CD14-positive monocyte (primary cell): ENCODE results near the gene GASK1B. TPM values are rescaled to one million over a fixed set of nuclear protein-coding genes. Genes with fewer than 3 reads are reported as not detected.

Experiments used
- DNase-seq, 3 donors: peaks; one replicate each; pipeline ENCODE4 v3.0.0-alpha.2; 2011 to 2022
- H2AFZ ChIP-seq: 2 replicates; pipeline ENCODE4 v1.6.0; 2012; ENCODE audit warnings: mild to moderate bottlenecking, low read depth, low read length, inconsistent platforms; ENCODE audit not compliant: insufficient read depth, poor library complexity, severe bottlenecking
- H3K27ac ChIP-seq, 2 donors: 1 replicate in 1 of 2; 2 replicates in 1 of 2; pipeline ENCODE4 v1.5.1; 2012 to 2013; ENCODE audit warnings: low read length in 2 of 2, control low read depth in 1 of 2, inconsistent platforms in 1 of 2, low read depth in 1 of 2, mild to moderate bottlenecking in 1 of 2
- H3K27me3 ChIP-seq, 2 donors: one replicate each; pipeline versions ENCODE4 v1.6.0 to v1.6.1; 2011 to 2013; ENCODE audit warnings: low read length in 2 of 2; ENCODE audit not compliant: control insufficient read depth in 2 of 2, insufficient read depth in 2 of 2
- H3K36me3 ChIP-seq, 2 donors: replicated peaks in 1 of 2; 1 replicate in 1 of 2; 2 replicates in 1 of 2; pipeline versions ENCODE4 v1.5.1 to v1.6.1; 2012 to 2013; ENCODE audit warnings: low read length in 2 of 2, control low read depth in 1 of 2, inconsistent platforms in 1 of 2, mild to moderate bottlenecking in 1 of 2; ENCODE audit not compliant: insufficient read depth in 2 of 2, control insufficient read depth in 1 of 2
- H3K4me1 ChIP-seq, 2 donors: 1 replicate in 1 of 2; 2 replicates in 1 of 2; pipeline versions ENCODE4 v1.5.1 to v1.6.1; 2012 to 2013; ENCODE audit warnings: low read length in 2 of 2, control low read depth in 1 of 2, inconsistent platforms in 1 of 2, mild to moderate bottlenecking in 1 of 2, moderate library complexity in 1 of 2; ENCODE audit not compliant: insufficient read depth in 2 of 2, control insufficient read depth in 1 of 2
- H3K4me2 ChIP-seq: replicated peaks from 2 replicates; pipeline ENCODE3; 2012; ENCODE audit warnings: low read length, moderate library complexity, mild to moderate bottlenecking; ENCODE audit not compliant: poor library complexity, severe bottlenecking; ENCODE audit errors: extremely low read depth
- H3K4me3 ChIP-seq, 3 experiments: fragments of 200-600 bp in 1 of 3; sonication (generic) in 1 of 3; replicated peaks in 1 of 3; 1 replicate in 2 of 3; 2 replicates in 1 of 3; pipeline ENCODE4 v1.5.1; 2011 to 2013; ENCODE audit warnings: low read length in 3 of 3, mild to moderate bottlenecking in 3 of 3, control low read depth in 2 of 3, low read depth in 2 of 3, inconsistent platforms in 1 of 3, moderate library complexity in 1 of 3
- H3K79me2 ChIP-seq: 2 replicates; pipeline ENCODE4 v1.6.0; 2012; ENCODE audit warnings: mild to moderate bottlenecking, control low read depth, inconsistent platforms, low read length, moderate library complexity; ENCODE audit not compliant: insufficient read depth
- H3K9ac ChIP-seq: 2 replicates; pipeline ENCODE4 v1.6.0; 2017; ENCODE audit warnings: low read length, mild to moderate bottlenecking; ENCODE audit not compliant: insufficient read depth, poor library complexity, severe bottlenecking
- H3K9me3 ChIP-seq, 2 donors: replicated peaks in 1 of 2; 1 replicate in 1 of 2; 2 replicates in 1 of 2; pipeline versions ENCODE4 v1.5.1 to v1.6.1; 2012 to 2013; ENCODE audit warnings: low read length in 2 of 2, control low read depth in 1 of 2; ENCODE audit not compliant: control insufficient read depth in 1 of 2, insufficient read depth in 1 of 2
- H4K20me1 ChIP-seq: 2 replicates; pipeline ENCODE4 v1.6.0; 2012; ENCODE audit warnings: mild to moderate bottlenecking, low read length, control low read depth, moderate library complexity; ENCODE audit not compliant: insufficient read depth
- H3K27ac Mint-ChIP-seq, 7 donors: one replicate each; pipeline ENCODE4 v1.8.0; 2020; ENCODE audit warnings: mild to moderate bottlenecking in 7 of 7, mixed read lengths in 7 of 7, moderate library complexity in 6 of 7, inconsistent platforms in 2 of 7
- H3K27me3 Mint-ChIP-seq, 3 donors: one replicate each; pipeline ENCODE4 v1.8.0; 2021 to 2022; ENCODE audit warnings: low read depth in 3 of 3, mild to moderate bottlenecking in 3 of 3, mixed read lengths in 3 of 3, moderate library complexity in 3 of 3, inconsistent platforms in 1 of 3
- H3K36me3 Mint-ChIP-seq, 2 donors: one replicate each; pipeline ENCODE4 v1.8.0; 2020; ENCODE audit warnings: mixed read lengths in 2 of 2, inconsistent platforms in 1 of 2, mild to moderate bottlenecking in 1 of 2
- H3K4me1 Mint-ChIP-seq: one replicate; pipeline ENCODE4 v1.8.0; 2020; ENCODE audit warnings: mild to moderate bottlenecking, mixed read lengths
- H3K4me3 Mint-ChIP-seq, 2 donors: one replicate each; pipeline ENCODE4 v1.8.0; 2020; ENCODE audit warnings: mild to moderate bottlenecking in 2 of 2, mixed read lengths in 2 of 2, moderate library complexity in 1 of 2
- H3K9me3 Mint-ChIP-seq, 7 donors: one replicate each; pipeline ENCODE4 v1.8.0; 2020 to 2022; ENCODE audit warnings: mixed read lengths in 7 of 7, mild to moderate bottlenecking in 6 of 7, moderate library complexity in 6 of 7, inconsistent platforms in 2 of 7
- whole genome bisulfite sequencing: methylation state at CpG from one replicate; pipeline ENCODE4 v1.1.5; 2013; ENCODE audit warnings: missing lambda C conversion rate; ENCODE audit not compliant: insufficient coverage; 5-methylcytosine and 5-hydroxymethylcytosine counted together
- intact Hi-C, 2 donors: fragments of 100-400 bp; cut with micrococcal nuclease; formaldehyde crosslinking; loops; one replicate each; pipeline versions ENCODE4 v1.15.0 to v1.15.1; 2023
- polyA plus RNA-seq, 3 donors: library from polyadenylated mRNA; depleted of rRNA in 1 of 3; unstranded in 2 of 3; stranded (reverse) in 1 of 3; fragments of 300-500 nt in 2 of 3; fragments of >200 nt in 1 of 3; fragmentation: Illumina TruSeq in 2 of 3; gene quantifications; 1 replicate in 2 of 3; 2 replicates in 1 of 3; pipeline ENCODE4 v1.2.3, GENCODE V29; 2012 to 2021
- TF ChIP-seq, protein P1 (sequence below): fragments of 200-600 bp; IDR thresholded peaks from one replicate; pipeline ENCODE4 v1.8.0; 2022; ENCODE audit warnings: antibody characterized with exemption, mild to moderate bottlenecking

GASK1B gene
- polyA plus RNA-seq, 3 donors, result 34.4 to 106 (median 82.2) TPM

DNA sequence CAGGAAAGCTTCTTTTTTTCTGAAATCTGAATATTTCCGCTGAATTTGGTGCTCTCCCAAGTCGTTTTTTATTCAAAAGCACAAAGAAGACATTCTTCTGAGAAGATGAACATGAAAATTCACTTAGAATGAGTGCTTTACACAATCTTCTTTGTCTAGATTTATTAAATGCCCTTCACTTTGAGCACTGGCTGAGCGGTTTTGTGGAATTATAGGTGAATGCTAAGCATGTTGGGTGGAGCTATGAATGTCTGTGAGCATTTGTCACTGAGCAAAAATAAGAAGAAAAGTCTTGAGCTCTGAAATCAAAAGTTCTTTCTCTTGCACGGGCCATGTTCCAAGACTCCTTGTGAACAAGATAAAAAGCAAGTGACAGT is 13.1 kb downstream of the GASK1B start:
- peaks cover 44 to 55% of the 10 kb centered on the region in 2 donors for H3K4me1 ChIP-seq
- H3K4me3 ChIP-seq, result no peak overlapping the region
- H3K4me1 Mint-ChIP-seq, result peaks cover 68% of the 10 kb centered on the region
- intact Hi-C loops, result loop anchor here in 1 of 2 donors (10.0 kb wide), 1 partner anchor 165 kb away; no protein-coding TSS in a partner anchor
- TF ChIP-seq, protein P1, sequence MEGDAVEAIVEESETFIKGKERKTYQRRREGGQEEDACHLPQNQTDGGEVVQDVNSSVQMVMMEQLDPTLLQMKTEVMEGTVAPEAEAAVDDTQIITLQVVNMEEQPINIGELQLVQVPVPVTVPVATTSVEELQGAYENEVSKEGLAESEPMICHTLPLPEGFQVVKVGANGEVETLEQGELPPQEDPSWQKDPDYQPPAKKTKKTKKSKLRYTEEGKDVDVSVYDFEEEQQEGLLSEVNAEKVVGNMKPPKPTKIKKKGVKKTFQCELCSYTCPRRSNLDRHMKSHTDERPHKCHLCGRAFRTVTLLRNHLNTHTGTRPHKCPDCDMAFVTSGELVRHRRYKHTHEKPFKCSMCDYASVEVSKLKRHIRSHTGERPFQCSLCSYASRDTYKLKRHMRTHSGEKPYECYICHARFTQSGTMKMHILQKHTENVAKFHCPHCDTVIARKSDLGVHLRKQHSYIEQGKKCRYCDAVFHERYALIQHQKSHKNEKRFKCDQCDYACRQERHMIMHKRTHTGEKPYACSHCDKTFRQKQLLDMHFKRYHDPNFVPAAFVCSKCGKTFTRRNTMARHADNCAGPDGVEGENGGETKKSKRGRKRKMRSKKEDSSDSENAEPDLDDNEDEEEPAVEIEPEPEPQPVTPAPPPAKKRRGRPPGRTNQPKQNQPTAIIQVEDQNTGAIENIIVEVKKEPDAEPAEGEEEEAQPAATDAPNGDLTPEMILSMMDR, result no peak
- no peak overlapping the region for H3K4me3 Mint-ChIP-seq
- peak overlapping the region; percentile 10 to 77 (median 44) for H3K27ac Mint-ChIP-seq
- no peaks in the 10 kb centered on the region for H3K27me3 ChIP-seq
- peaks cover 93% of the 10 kb centered on the region for H4K20me1 ChIP-seq
- no peak overlapping the region for H2AFZ ChIP-seq
- H3K27ac ChIP-seq, result peak overlapping the region in 1 of 2 donors; percentile 53
- no peaks in the 10 kb centered on the region for H3K9me3 Mint-ChIP-seq
- no peak overlapping the region for H3K4me2 ChIP-seq
- H3K36me3 ChIP-seq, result peaks cover 18 to 55% of the 10 kb centered on the region in 2 donors
- no peaks in the 10 kb centered on the region for H3K9me3 ChIP-seq
- H3K36me3 Mint-ChIP-seq, result peaks cover 48 to 65% of the 10 kb centered on the region in 2 donors
- H3K9ac ChIP-seq, result no peak overlapping the region
- DNase-seq, result no peak
- 83% methylated on average over 1 of the region's 4 CpGs for WGBS
- no peaks in the 10 kb centered on the region for H3K27me3 Mint-ChIP-seq
- peaks cover 94% of the 10 kb centered on the region for H3K79me2 ChIP-seq

DNA sequence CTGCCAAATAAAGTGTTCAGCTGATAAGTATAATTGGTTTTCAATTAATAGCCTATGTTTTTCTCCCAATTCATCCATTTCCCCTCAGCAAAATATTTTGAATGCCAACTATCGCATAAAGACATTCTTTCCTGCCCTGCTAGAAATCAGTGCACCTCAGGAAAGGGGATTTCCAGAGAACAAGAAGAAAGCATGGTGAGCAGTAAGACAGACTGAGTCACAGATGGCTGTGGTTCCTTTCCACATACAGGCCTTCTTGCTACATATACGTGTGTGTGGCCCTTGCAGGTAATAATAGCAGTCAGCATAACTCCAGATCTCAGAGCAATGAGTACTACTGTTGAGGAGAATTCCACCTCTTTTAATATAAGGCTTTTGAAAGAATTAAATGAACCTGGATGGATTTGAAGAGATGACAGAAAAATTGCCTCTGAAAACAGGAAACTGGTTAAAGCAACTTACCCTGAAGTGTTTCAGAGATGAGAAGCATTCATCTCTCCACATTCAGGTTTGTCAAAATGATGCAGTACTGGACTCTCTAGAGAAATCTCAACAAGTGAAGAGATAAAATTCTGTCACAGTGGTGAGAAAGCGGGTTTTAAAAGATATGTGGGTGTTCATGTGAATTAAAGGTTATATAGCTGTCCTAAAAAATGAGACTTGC is 13.6 kb downstream of the GASK1B start:
- Histone ChIP-seq H3K27ac (peak overlapping the region in 1 of 2 donors; percentile 53), H3K79me2 (peaks cover 94% of the 10 kb centered on the region), H3K4me1 (peaks cover 39 to 50% of the 10 kb centered on the region in 2 donors), H3K36me3 (peaks cover 20 to 57% of the 10 kb centered on the region in 2 donors), H2AFZ (no peak overlapping the region), H3K9me3 (no peaks in the 10 kb centered on the region), H4K20me1 (peaks cover 90% of the 10 kb centered on the region), H3K4me2 (no peak overlapping the region), H3K4me3 (no peak overlapping the region), H3K9ac (no peak overlapping the region), H3K27me3 (no peaks in the 10 kb centered on the region)
- DNase-seq, result peak; percentile 48 to 92 (median 67)
- no peaks in the 10 kb centered on the region for H3K27me3 Mint-ChIP-seq
- H3K27ac Mint-ChIP-seq, result peak overlapping the region; percentile 10 to 77 (median 50)
- no peak overlapping the region for H3K4me3 Mint-ChIP-seq
- H3K9me3 Mint-ChIP-seq, result no peaks in the 10 kb centered on the region
- H3K4me1 Mint-ChIP-seq, result peaks cover 68% of the 10 kb centered on the region
- 79% methylated on average over 2 of the region's 3 CpGs for WGBS
- peaks cover 54 to 69% of the 10 kb centered on the region in 2 donors for H3K36me3 Mint-ChIP-seq
- intact Hi-C loops, result no loop called here
- TF ChIP-seq, protein P1, result no peak
